ENCODE results near the gene NUP98.

- TF ChIP-seq CTCF (IDR thresholded peaks at IDR 0.05) (no peak), POLR2A (IDR thresholded peaks at IDR 0.05) (no peak)
These were observed 76.4 kb downstream of the NUP98 start for GRCh38 chr11:3720997-3721396.

Measured in uterus (tissue), 2 donors.